ENCODE results near the gene CP.

The CP gene

DNA sequence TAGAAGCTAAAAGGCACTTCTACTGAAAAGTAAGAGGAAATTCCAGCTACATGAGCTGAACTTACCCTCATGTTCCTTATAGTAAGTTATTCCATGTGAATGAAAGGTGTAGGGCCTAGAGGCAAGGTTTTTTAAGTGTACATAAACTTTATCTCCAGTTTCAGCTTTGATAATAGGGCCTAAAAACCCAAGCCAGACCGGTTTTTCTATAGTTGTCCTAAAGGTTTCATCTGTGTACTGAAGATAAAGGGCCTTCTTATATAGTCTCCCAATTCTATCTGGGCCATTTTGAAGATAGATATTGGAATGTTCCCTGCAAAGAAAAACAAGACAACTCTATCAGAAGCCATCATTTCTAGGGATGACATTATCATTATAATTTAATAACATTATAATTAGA lies 9.2 kb downstream of the CP start:
- Histone ChIP-seq H3K27me3 (ENCODE audit: insufficient read depth, poor library complexity, severe bottlenecking) (no peaks in the 10 kb centered on the region), H3K4me3 (replicated peaks; ENCODE audit: insufficient read depth, low read length) (no peak overlapping the region), H3K27ac (replicated peaks) (no peak overlapping the region)
- TF ChIP-seq, protein P1, sequence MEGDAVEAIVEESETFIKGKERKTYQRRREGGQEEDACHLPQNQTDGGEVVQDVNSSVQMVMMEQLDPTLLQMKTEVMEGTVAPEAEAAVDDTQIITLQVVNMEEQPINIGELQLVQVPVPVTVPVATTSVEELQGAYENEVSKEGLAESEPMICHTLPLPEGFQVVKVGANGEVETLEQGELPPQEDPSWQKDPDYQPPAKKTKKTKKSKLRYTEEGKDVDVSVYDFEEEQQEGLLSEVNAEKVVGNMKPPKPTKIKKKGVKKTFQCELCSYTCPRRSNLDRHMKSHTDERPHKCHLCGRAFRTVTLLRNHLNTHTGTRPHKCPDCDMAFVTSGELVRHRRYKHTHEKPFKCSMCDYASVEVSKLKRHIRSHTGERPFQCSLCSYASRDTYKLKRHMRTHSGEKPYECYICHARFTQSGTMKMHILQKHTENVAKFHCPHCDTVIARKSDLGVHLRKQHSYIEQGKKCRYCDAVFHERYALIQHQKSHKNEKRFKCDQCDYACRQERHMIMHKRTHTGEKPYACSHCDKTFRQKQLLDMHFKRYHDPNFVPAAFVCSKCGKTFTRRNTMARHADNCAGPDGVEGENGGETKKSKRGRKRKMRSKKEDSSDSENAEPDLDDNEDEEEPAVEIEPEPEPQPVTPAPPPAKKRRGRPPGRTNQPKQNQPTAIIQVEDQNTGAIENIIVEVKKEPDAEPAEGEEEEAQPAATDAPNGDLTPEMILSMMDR (IDR thresholded peaks at IDR 0.05; ENCODE audit: insufficient read depth, low read length) = no peak
- TF ChIP-seq, protein P2, sequence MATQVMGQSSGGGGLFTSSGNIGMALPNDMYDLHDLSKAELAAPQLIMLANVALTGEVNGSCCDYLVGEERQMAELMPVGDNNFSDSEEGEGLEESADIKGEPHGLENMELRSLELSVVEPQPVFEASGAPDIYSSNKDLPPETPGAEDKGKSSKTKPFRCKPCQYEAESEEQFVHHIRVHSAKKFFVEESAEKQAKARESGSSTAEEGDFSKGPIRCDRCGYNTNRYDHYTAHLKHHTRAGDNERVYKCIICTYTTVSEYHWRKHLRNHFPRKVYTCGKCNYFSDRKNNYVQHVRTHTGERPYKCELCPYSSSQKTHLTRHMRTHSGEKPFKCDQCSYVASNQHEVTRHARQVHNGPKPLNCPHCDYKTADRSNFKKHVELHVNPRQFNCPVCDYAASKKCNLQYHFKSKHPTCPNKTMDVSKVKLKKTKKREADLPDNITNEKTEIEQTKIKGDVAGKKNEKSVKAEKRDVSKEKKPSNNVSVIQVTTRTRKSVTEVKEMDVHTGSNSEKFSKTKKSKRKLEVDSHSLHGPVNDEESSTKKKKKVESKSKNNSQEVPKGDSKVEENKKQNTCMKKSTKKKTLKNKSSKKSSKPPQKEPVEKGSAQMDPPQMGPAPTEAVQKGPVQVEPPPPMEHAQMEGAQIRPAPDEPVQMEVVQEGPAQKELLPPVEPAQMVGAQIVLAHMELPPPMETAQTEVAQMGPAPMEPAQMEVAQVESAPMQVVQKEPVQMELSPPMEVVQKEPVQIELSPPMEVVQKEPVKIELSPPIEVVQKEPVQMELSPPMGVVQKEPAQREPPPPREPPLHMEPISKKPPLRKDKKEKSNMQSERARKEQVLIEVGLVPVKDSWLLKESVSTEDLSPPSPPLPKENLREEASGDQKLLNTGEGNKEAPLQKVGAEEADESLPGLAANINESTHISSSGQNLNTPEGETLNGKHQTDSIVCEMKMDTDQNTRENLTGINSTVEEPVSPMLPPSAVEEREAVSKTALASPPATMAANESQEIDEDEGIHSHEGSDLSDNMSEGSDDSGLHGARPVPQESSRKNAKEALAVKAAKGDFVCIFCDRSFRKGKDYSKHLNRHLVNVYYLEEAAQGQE (IDR thresholded peaks at IDR 0.05; ENCODE audit: insufficient replicate concordance, low read depth) = no peak
- no peak for TF ChIP-seq POLR2AphosphoS5 (IDR thresholded peaks at IDR 0.05; ENCODE audit: low read depth)
- no peak for TF ChIP-seq SPI1 (IDR thresholded peaks at IDR 0.05; ENCODE audit: borderline replicate concordance, low read depth)
- TF ChIP-seq GABPA (IDR thresholded peaks at IDR 0.05; ENCODE audit: low read depth) = no peak
- DNase-seq (ENCODE audit: low read depth in 1 of 2, low spot score in 1 of 2) = no peak

DNA sequence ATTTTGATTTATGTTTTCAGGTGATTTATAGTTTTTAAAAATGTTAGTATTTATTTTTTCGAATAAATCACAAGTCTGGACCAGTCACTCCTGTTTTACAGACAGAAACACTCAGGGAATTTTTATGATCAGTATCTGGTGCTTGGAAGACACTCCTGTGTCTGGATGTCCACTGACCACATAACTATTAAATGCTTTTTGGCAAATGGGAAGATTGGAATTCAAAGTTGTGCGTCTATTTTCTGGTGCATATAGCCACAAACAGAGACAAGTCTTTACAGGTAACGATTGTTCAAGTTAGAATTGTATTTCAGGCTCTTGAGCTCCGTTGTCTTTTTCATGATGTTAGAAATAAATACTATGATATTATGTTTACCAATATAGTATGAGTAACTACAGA lies 12.2 kb downstream of the CP start:
- Histone ChIP-seq H3K4me3 (replicated peaks; ENCODE audit: insufficient read depth, low read length) (no peak overlapping the region), H3K27ac (replicated peaks) (no peak overlapping the region)
- no peak for TF ChIP-seq POLR2AphosphoS5 (IDR thresholded peaks at IDR 0.05; ENCODE audit: low read depth)
- TF ChIP-seq GABPA (IDR thresholded peaks at IDR 0.05; ENCODE audit: low read depth) = no peak
- TF ChIP-seq, protein P2 (IDR thresholded peaks at IDR 0.05; ENCODE audit: insufficient replicate concordance, low read depth) = no peak
- TF ChIP-seq, protein P1 (IDR thresholded peaks at IDR 0.05; ENCODE audit: insufficient read depth, low read length) = no peak
- no peak for TF ChIP-seq SPI1 (IDR thresholded peaks at IDR 0.05; ENCODE audit: borderline replicate concordance, low read depth)

DNA sequence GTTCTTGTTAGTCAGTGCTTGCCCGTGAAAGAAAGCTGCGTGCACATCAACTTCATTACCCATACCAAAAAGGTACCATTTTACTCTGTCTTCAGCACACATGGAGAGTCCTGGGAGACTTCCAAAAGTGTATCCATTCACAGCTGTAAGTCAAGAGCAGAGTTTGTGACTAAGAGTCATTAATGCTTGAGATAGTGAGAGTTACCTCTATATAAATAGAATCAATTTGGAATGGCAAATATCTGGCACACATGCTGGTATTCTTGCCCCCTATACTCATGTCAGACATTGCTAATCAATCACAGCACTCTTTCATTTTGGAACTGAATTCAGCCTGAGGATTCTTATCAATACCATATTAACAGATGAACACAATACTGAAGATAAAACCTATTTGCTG lies 14.2 kb downstream of the CP start:
- Histone ChIP-seq H3K27ac (replicated peaks) (no peak overlapping the region), H3K4me3 (replicated peaks; ENCODE audit: insufficient read depth, low read length) (no peak overlapping the region), H3K27me3 (ENCODE audit: insufficient read depth, poor library complexity, severe bottlenecking) (no peaks in the 10 kb centered on the region)
- no peak for TF ChIP-seq GABPA (IDR thresholded peaks at IDR 0.05; ENCODE audit: low read depth)
- no peak for DNase-seq (ENCODE audit: low read depth in 1 of 2, low spot score in 1 of 2)

More for the DNA sequence above, 12.2 kb downstream of the CP start:
- DNase-seq (ENCODE audit: low read depth in 1 of 2, low spot score in 1 of 2) = no peak
- no peaks in the 10 kb centered on the region for H3K27me3 ChIP-seq (ENCODE audit: insufficient read depth, poor library complexity, severe bottlenecking)

DNA sequence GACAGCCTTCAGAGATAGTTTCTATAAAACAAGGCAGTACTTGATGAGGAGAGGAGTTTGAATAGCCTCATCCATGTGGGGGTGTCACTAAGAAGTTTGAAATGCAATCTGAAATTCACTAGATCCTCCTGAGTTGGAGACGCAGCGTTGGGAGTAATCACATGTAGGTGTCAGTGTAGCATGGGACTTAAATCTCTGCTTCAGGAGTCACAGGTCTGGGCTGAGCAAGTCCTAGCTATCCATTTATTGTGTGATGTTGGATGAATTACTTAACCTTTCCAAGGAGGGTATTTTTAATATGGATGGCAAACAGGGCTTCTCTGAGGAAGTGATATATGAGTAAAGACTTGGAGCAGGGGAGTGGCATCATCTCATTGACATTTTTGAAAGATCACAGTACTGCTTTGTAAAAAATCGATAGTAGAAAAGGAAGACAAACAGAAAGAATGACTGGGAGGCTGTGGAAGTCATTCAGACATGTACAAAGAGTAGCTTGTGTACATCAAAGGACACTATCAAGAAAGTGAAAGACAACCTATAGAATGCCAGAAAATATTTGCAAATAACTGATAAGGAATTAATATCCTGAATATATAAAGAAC lies 17.1 kb downstream of the CP start:
- no peaks in the 10 kb centered on the region for H3K27me3 ChIP-seq (ENCODE audit: insufficient read depth, poor library complexity, severe bottlenecking)

More for the DNA sequence above, 17.1 kb downstream of the CP start:
- Histone ChIP-seq H3K4me3 (replicated peaks; ENCODE audit: insufficient read depth, low read length) (no peak overlapping the region), H3K27ac (replicated peaks) (no peak overlapping the region)
- no peak for TF ChIP-seq GABPA (IDR thresholded peaks at IDR 0.05; ENCODE audit: low read depth)
- TF ChIP-seq, protein P1 (IDR thresholded peaks at IDR 0.05; ENCODE audit: insufficient read depth, low read length) = no peak
- no peak for TF ChIP-seq SPI1 (IDR thresholded peaks at IDR 0.05; ENCODE audit: borderline replicate concordance, low read depth)
- TF ChIP-seq POLR2AphosphoS5 (IDR thresholded peaks at IDR 0.05; ENCODE audit: low read depth) = no peak
- TF ChIP-seq, protein P2 (IDR thresholded peaks at IDR 0.05; ENCODE audit: insufficient replicate concordance, low read depth) = no peak
- DNase-seq (ENCODE audit: low read depth in 1 of 2, low spot score in 1 of 2) = no peak

Measured in HL-60 (cell line).